ENCODE measurements around the gene CXCL16.

Gene CXCL16

DNA sequence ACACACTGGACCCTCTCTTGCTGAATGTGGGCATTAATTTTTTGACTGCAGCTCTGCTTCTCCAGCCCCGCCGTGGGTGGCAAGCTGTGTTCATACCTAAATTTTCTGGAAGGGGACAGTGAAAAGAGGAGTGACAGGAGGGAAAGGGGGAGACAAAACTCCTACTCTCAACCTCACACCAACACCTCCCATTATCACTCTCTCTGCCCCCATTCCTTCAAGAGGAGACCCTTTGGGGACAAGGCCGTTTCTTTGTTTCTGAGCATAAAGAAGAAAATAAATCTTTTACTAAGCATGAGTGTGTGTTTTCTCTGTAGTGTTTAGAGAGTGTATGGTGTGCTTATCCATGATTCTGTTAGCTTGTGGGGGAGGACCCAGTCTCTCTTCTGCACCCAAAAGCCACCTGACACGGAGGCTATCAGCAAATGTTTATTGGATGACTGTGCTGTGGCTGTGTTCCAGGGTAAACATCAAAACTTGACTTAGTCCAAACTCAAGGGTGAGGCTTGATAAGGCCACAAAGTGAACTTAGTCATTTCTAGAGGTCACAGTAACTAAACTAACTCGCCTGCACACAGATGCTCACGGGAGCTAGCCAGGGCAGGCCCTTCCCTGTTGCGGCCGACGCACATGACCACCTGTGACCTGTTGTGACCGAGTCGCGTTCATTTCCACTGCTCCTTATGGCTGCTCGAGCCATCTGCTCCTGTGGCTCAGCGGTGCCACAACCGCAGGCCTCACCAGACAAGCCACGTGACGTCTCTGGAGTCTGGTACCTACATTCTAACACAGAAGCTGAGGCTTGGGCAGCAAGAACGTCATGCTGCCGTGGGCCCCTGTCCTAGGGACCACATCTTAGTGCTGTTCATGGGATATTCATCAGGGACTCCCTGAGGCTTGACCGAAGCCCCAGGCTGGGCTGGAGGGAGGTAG lies 18.3 kb downstream of the CXCL16 start:
- TF ChIP-seq, protein P1, sequence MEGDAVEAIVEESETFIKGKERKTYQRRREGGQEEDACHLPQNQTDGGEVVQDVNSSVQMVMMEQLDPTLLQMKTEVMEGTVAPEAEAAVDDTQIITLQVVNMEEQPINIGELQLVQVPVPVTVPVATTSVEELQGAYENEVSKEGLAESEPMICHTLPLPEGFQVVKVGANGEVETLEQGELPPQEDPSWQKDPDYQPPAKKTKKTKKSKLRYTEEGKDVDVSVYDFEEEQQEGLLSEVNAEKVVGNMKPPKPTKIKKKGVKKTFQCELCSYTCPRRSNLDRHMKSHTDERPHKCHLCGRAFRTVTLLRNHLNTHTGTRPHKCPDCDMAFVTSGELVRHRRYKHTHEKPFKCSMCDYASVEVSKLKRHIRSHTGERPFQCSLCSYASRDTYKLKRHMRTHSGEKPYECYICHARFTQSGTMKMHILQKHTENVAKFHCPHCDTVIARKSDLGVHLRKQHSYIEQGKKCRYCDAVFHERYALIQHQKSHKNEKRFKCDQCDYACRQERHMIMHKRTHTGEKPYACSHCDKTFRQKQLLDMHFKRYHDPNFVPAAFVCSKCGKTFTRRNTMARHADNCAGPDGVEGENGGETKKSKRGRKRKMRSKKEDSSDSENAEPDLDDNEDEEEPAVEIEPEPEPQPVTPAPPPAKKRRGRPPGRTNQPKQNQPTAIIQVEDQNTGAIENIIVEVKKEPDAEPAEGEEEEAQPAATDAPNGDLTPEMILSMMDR (conservative IDR thresholded peaks at IDR 0.05; ENCODE audit: low read depth, low read length) = no peak
- H3K4me3 ChIP-seq (ENCODE audit: low read length) = no peak overlapping the region
- no peak for DNase-seq (ENCODE audit: low read depth)

DNA sequence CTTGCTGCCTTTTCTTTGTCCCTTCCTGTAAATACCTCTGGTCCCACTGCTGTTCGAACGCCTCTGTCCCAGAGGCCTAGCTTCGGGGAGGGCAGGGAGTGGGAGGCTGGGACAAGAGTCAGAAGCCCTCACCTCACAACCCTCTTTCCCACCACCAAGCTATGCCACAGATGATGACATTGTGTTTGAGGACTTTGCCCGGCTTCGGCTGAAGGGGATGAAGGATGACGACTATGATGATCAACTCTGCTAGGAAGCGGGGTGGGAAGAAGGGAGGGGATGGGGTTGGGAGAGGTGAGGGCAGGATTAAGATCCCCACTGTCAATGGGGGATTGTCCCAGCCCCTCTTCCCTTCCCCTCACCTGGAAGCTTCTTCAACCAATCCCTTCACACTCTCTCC lies 18.9 kb downstream of the CXCL16 start:
- no peak overlapping the region for H3K4me3 ChIP-seq (ENCODE audit: low read length)
- TF ChIP-seq, protein P1 (conservative IDR thresholded peaks at IDR 0.05; ENCODE audit: low read depth, low read length) = no peak
- DNase-seq (ENCODE audit: low read depth) = no peak

DNA sequence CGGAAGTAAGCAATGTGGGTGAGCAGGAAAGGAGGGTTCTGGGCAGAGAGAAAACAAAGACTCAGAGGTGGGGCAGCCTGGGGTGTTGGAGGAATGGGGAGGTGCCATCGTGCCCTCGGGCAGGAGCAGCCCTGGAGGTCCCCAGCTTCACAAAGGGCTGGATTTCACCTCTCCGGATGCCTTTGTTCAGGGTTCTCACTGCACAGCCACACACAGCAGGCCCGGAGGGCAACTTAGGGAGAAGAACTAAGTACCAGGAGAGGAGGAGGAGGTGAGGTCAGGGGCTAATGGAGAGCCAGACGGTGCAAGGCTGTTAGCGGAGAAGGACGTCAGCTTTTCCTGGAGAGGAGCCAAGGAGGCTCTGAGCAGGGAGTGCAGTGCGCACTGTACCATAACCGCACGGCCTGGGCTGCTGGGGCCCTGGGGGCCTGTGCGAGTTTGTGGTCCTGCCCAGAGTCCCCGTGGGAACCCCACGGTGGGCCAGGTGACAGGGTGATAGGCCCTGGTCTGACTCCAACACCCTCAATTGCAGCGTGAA lies 20.0 kb downstream of the CXCL16 start:
- TF ChIP-seq, protein P1 (conservative IDR thresholded peaks at IDR 0.05; ENCODE audit: low read depth, low read length) = no peak

DNA sequence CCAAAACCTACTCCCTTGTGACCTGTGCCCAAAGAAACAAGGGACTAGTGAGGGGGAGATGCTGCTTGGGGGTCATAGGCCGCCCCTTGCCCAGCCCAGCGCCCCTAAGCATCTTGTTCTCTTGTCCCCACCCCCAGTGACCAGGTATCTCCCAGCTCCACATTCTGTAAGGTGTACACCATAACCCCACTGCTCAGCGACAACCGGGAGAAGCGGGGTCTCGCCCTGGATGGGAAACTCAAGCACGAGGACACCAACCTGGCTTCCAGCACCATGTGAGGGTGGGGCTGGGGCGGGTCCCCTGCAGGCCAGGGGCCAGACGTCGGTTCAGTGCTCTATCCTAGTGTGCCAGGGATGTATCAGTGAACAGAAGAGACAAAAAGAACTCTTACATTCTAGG lies 20.6 kb downstream of the CXCL16 start:
- H3K4me3 ChIP-seq (ENCODE audit: low read length) = no peak overlapping the region
- TF ChIP-seq, protein P1 (conservative IDR thresholded peaks at IDR 0.05; ENCODE audit: low read depth, low read length) = no peak
- DNase-seq (ENCODE audit: low read depth) = no peak

More for the DNA sequence above, 20.0 kb downstream of the CXCL16 start:
- no peak for DNase-seq (ENCODE audit: low read depth)
- H3K4me3 ChIP-seq (ENCODE audit: low read length) = no peak overlapping the region

DNA sequence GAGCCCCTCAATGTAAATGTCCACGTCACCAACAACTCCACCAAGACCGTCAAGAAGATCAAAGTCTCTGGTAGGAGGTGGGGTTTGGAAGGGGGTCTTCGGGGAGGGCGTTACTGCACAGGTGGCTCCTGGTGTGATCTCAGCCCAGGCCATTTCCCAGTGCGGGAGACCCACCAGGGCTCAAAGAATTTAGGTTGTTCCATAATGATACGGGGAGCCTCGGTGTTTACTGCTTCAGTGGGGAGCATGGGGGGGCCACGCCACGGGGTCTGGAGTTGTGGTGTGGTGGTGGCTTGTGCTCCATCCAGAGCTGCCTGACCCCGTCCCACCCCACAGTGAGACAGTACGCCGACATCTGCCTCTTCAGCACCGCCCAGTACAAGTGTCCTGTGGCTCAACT lies 21.5 kb downstream of the CXCL16 start:
- TF ChIP-seq, protein P1 (conservative IDR thresholded peaks at IDR 0.05; ENCODE audit: low read depth, low read length) = no peak
- H3K4me3 ChIP-seq (ENCODE audit: low read length) = no peak overlapping the region
- no peak for DNase-seq (ENCODE audit: low read depth)

DNA sequence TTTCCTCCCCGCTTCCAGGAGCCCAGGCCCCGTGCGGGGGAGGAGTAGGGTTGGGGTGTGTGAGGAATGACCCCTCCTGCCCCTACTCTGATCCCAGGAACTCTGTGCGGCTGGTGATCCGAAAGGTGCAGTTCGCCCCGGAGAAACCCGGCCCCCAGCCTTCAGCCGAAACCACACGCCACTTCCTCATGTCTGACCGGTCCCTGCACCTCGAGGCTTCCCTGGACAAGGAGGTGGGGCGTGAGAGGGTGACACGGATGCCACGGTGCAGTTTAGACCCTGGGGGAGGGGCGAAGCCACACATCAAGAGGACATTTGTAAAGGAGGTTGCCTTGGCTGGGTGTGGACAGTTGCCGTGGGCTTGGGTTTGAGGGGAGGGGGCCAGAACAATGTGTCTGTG lies 21.9 kb downstream of the CXCL16 start:
- H3K4me3 ChIP-seq (ENCODE audit: low read length) = no peak overlapping the region
- DNase-seq (ENCODE audit: low read depth) = no peak
- TF ChIP-seq, protein P1 (conservative IDR thresholded peaks at IDR 0.05; ENCODE audit: low read depth, low read length) = no peak

DNA sequence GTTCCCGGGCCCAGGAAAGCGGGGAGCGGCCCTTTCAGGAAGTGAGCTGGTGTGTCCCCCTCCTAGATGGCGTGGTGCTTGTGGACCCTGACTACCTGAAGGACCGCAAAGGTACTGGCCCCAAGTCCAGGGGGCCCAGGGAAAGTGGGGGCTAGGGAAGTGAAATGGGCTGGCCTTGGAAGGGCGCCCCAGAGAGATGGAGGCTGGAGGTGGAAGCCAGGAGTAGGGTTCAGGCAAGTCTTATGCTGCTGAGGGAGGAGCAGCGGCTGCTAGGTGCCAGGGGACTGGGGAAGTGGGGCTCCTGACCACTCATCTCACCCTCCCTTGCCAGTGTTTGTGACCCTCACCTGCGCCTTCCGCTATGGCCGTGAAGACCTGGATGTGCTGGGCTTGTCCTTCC lies 23.6 kb downstream of the CXCL16 start:
- DNase-seq (ENCODE audit: low read depth) = no peak
- H3K4me3 ChIP-seq (ENCODE audit: low read length) = no peak overlapping the region
- TF ChIP-seq, protein P1 (conservative IDR thresholded peaks at IDR 0.05; ENCODE audit: low read depth, low read length) = no peak

All from retinal pigment epithelial cell (primary cell).